H7 (cell line): Measurements from ENCODE around the gene LYRM4. TPM values are rescaled to one million over a fixed set of nuclear protein-coding genes. Genes with fewer than 3 reads are reported as not detected.

Experiments
- DNase-seq: peaks from one replicate; pipeline ENCODE4 v3.0.0; 2012
- H3K27me3 ChIP-seq: 2 replicates; pipeline ENCODE4 v1.6.0; 2011; ENCODE audit warnings: mild to moderate bottlenecking, low read length; ENCODE audit not compliant: control insufficient read depth, insufficient read depth
- H3K36me3 ChIP-seq: replicated peaks from 2 replicates; pipeline ENCODE4 v1.5.1; 2011; ENCODE audit warnings: low read length; ENCODE audit not compliant: control insufficient read depth, insufficient read depth
- H3K4me3 ChIP-seq: 2 replicates; pipeline ENCODE4 v1.5.1; 2011; ENCODE audit warnings: low read depth, mild to moderate bottlenecking, control low read depth, low read length, moderate library complexity; ENCODE audit not compliant: insufficient read depth
- total RNA-seq: library from RNA; depleted of rRNA; stranded (reverse); fragments of >200 nt; shearing (Covaris generic); gene quantifications from 2 replicates; pipeline ENCODE4 v1.2.3, GENCODE V29; 2014

Gene LYRM4
- total RNA-seq, 1 experiment from 2014 or later = 45.6 TPM

DNA sequence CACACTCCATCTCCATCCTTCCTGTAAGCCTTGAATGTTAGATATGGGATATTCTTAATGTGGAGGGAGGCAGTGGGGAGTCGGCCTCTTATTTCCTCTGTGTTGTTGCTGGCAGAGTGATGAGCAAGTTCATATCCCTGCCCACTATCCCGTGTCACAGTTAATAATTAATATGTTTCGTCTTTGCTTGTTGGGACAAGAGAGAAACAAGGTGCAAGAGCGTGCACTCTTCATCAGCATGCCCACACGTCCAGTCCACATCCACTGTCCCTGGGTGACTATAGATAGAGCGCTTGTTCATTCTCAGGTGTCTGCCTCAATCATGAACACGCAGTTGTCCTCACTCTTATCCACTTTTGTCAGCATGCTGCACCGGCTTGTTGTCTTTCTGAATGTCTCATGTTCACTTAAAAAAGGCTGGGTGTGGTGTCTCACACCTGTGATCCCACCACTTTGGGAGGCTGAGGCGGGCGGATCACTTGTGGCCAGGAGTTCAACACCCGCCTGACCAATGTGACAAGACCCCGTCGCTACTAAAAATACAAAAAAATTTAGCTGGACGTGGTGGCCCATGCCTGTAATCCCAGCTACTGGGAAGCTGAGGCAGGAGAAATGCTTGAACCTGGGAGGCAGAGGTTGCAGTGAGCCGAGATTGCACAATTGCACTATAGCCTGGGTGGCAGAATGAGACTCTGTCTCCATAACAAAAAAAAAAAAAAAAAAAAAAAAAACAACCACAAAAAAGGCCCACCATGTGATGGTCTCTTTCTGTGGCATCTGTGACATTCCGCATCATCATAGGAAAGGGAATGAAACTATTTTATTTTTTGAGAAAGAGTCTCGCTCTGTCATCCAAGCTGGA, 141.4 kb downstream of the LYRM4 start:
- Histone ChIP-seq H3K27me3 (no peaks in the 10 kb centered on the region), H3K4me3 (no peak overlapping the region)
- no peak for DNase-seq

DNA sequence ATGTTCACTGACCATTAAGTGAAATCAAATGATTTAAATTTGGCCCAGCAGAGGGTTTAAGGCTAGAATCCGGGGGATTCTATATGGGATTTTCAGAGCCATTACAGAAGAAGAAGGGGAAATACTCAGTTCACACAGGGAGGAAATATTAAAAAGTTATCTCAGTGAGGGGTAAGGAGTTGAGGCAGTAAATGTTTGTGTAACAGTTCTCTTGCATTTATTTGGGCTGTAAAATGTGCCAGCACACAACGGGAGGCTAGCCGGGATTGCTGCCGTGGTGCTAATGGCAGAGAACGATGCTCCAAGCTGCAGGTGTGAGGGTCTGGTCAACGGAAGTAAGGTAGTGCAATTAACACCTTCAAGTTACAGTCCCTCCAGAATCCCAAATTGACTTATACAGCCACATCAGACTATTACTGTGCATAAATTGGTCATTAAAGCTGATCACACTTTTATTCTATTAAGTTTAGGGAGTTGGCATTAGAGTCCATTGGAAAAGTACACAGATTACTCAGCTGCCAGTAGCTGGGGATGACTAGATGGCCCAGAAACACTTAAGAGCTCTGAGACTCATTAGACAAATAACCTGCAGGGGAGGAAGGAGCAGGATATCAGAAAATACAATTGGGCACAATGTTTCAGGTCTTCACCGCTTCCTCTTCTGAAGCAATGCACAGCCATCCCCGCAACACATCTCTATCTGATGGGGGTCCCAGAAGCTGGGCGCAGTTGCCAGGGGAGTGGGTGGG, 144.3 kb downstream of the LYRM4 start:
- no peak overlapping the region for H3K4me3 ChIP-seq
- no peaks in the 10 kb centered on the region for H3K36me3 ChIP-seq
- no peaks in the 10 kb centered on the region for H3K27me3 ChIP-seq
- no peak for DNase-seq

More for the DNA sequence above, 141.4 kb downstream of the LYRM4 start:
- H3K36me3 ChIP-seq = no peaks in the 10 kb centered on the region

- DNase-seq = no peak
- Histone ChIP-seq H3K36me3 (no peaks in the 10 kb centered on the region), H3K27me3 (no peaks in the 10 kb centered on the region), H3K4me3 (no peak overlapping the region)
These were observed 145.6 kb downstream of the LYRM4 start for GRCh38 chr6:5115168-5115567.

DNA sequence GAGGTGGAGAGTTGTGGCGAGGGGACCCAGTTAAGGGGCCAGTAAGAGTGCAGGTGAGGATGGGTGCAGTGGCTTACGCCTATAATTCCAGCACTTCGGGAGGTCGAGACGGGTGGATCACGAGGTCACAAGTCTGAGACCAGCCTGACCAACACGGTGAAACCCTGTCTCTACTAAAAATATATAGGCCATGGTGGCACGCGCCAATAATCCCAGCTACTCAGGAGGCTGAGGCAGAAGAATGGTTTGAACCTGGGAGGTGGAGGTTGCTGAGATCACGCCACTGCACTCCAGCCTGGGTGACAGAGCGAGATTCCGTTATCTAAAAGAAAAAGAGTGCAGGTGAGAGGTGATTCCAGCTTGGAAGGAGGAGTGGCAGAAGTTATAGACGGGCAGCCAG, 147.7 kb downstream of the LYRM4 start:
- Histone ChIP-seq H3K4me3 (no peak overlapping the region), H3K36me3 (no peaks in the 10 kb centered on the region; the same call in 1 of the 2 replicates), H3K27me3 (no peaks in the 10 kb centered on the region)
- DNase-seq = no peak

DNA sequence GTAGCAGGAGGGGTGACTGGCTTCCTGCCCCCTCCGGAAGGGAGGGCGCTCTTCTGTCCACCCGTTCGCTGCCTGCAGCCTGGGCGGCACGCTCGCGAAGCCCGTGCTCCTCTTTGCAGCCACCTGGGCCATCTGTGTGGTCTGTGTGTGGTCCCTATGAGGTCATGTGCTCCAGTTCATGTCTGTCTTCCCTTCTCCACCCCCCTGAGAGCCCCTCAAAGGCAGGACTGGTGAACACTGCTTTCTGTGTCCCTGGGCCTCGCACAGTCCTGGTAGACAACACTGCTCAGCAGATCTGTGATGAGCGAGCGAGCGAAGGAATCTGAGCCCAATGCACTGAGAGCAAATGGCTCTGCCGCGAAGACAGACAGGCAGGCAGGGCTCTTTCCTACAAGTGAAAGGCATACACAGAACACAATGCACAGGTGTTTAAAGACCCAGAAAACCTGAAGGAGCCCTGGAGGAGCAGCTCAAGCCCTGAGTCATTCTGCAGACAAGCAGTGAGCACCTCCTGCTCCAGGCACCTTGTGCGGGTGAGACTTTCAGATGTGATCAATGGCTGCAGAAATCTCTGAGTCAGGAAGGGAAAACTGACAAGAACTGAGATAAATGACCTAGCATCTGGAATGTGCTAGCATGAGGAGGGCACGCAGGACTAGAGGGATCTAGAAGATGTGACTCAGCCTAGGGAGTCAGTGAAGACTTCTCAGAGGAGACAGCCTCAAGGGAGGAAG, 148.5 kb downstream of the LYRM4 start:
- no peaks in the 10 kb centered on the region for H3K27me3 ChIP-seq
- H3K36me3 ChIP-seq = no peaks in the 10 kb centered on the region; the same call in 1 of the 2 replicates
- no peak for DNase-seq
- H3K4me3 ChIP-seq = no peak overlapping the region

DNA sequence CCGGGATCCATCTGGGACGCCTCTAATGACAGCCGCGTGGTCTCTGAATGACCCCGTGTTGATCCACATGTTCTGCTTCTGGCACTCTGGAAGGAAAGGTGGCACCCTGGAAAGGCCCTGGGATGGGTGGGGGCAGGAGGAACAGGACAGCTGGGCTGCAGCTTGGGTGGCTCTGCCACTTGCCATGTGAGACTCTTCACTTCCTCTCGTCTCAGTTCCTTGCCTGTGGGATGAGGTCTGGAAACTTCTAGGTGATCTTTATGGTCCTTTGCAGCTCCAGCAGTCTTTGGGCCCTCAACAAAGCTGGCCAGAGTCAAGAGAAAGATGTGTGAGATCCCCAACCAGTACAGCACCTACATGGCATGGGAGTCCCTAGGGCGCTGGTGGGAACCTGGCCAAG, 149.1 kb downstream of the LYRM4 start:
- DNase-seq = no peak

GRCh38 chr6:5110246-5110645, 150.5 kb downstream of the LYRM4 start:
- Histone ChIP-seq H3K27me3 (no peaks in the 10 kb centered on the region), H3K4me3 (no peak overlapping the region), H3K36me3 (no peaks in the 10 kb centered on the region; the same call in 1 of the 2 replicates)
- no peak for DNase-seq

More for the DNA sequence above, 149.1 kb downstream of the LYRM4 start:
- H3K4me3 ChIP-seq = no peak overlapping the region
- H3K27me3 ChIP-seq = no peaks in the 10 kb centered on the region
- H3K36me3 ChIP-seq = no peaks in the 10 kb centered on the region; the same call in 1 of the 2 replicates

GRCh38 chr6:5109436-5109835, 151.3 kb downstream of the LYRM4 start:
- Histone ChIP-seq H3K27me3 (no peaks in the 10 kb centered on the region), H3K36me3 (no peaks in the 10 kb centered on the region; the same call in 1 of the 2 replicates)
- DNase-seq = no peak

DNA sequence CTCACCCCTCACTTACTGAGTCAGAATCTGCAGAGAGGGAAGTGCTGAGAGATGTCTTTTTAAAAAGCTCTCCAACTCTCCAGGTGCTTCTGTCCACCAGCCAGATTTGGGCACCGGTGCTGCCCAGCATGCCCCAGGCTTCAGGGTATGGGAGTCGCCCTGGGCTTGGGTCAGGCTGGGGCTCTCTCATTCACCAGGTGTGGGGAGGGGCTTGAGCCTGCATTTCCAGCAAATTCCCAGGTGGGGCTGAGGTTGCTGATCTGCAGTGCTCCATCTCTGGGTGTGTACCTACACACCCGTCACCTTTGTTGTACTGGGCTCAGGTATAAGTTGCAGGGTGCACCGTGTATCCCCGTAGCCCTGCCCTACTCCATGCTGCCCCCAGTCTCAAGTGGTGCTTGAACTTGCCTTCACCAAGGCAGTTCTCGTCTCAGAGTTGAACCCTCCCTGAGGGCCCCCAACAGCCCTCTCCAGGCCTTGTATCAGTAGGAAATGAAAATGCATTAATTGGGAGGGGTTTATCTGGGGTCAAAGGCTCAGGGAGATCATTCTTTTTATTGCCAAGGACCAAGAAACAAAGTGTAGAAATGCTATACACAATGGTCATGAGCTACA, 152.1 kb downstream of the LYRM4 start:
- Histone ChIP-seq H3K27me3 (no peaks in the 10 kb centered on the region), H3K36me3 (no peaks in the 10 kb centered on the region; the same call in 1 of the 2 replicates), H3K4me3 (no peak overlapping the region)
- peak; percentile 51 for DNase-seq

More at GRCh38 chr6:5109436-5109835, 151.3 kb downstream of the LYRM4 start:
- no peak overlapping the region for H3K4me3 ChIP-seq

DNA sequence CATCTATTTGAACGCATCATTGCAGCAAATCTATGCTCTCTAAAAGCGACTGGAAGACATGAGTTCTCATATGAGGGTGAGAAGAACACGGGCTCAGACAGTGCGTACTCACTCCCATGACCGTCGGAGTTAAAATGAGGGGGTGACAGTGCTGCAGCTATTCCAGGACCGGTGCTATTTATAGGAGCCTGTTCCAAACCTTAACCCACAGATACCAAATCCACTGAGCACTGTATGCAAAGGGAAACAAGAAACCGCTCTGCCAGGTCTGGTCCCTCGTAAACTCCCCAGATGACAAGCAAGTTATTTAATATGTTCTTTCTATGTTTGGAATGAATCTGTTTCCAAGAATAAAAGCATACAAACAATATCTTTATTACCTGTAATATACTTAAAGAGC, 152.7 kb downstream of the LYRM4 start:
- H3K36me3 ChIP-seq = no peaks in the 10 kb centered on the region; the same call in 1 of the 2 replicates
- no peaks in the 10 kb centered on the region for H3K27me3 ChIP-seq
- H3K4me3 ChIP-seq = no peak overlapping the region
- DNase-seq = no peak

- Histone ChIP-seq H3K27me3 (no peaks in the 10 kb centered on the region), H3K36me3 (no peaks in the 10 kb centered on the region; the same call in 1 of the 2 replicates), H3K4me3 (no peak overlapping the region)
- DNase-seq = no peak
These were observed 153.4 kb downstream of the LYRM4 start for GRCh38 chr6:5107341-5107740.

- no peak for DNase-seq
- H3K27me3 ChIP-seq = no peaks in the 10 kb centered on the region
These were observed 155.6 kb downstream of the LYRM4 start for GRCh38 chr6:5105146-5105545.

DNA sequence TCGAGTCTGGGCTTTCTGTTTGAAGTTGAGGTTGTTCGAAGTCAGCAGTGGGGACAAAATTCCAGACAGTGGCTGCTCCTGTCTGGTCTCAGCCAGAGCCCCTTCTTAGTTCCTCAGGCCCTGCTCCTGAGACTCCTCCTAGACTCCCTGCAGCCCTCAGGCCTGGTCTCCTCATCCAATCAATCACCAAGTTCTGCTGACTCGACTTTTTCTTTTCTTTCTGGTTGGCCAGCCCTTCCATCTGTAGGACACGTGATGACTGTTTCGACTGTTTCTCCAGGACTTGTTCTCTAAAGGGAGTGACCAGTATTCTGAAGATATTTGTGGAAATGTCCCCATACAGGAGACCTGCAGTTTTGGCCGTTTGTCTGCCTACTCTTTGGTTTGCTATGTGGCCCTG, 156.1 kb downstream of the LYRM4 start:
- DNase-seq = no peak
- Histone ChIP-seq H3K36me3 (no peaks in the 10 kb centered on the region; the same call in 1 of the 2 replicates), H3K4me3 (no peak overlapping the region), H3K27me3 (no peaks in the 10 kb centered on the region)

More at GRCh38 chr6:5105146-5105545, 155.6 kb downstream of the LYRM4 start:
- Histone ChIP-seq H3K4me3 (no peak overlapping the region), H3K36me3 (no peaks in the 10 kb centered on the region; the same call in 1 of the 2 replicates)

- Histone ChIP-seq H3K36me3 (no peaks in the 10 kb centered on the region), H3K27me3 (no peaks in the 10 kb centered on the region), H3K4me3 (no peak overlapping the region)
- DNase-seq = no peak
These were observed 157.5 kb downstream of the LYRM4 start for GRCh38 chr6:5103250-5103649.
